Suppressor macrophage (primary cell): ENCODE data around the gene CASP7.
"Not testable (repeated sequence)": the region's sequence is repeated elsewhere in the genome, so short reads cannot be mapped to it uniquely, and the experiment has no call there.

Experiments
- DNase-seq, 4 experiments: peaks; one replicate each; pipeline ENCODE4 v3.0.0-alpha.2; 2020 to 2022

CASP7 gene

GRCh38 chr10:113754125-113754524, 74.4 kb downstream of the CASP7 start:
- no peak for DNase-seq

GRCh38 chr10:113754768-113755167, 75.1 kb downstream of the CASP7 start:
- DNase-seq, result no peak

GRCh38 chr10:113756940-113757543, 77.3 kb downstream of the CASP7 start:
- no peak for DNase-seq

- no peak for DNase-seq
Measured at GRCh38 chr10:113762083-113762482, 82.4 kb downstream of the CASP7 start.

GRCh38 chr10:113764582-113764981, 84.9 kb downstream of the CASP7 start:
- no peak for DNase-seq

GRCh38 chr10:113765910-113766309, 86.2 kb downstream of the CASP7 start:
- no peak for DNase-seq

GRCh38 chr10:113767222-113767621, 87.5 kb downstream of the CASP7 start:
- DNase-seq, result no peak

- no peak for DNase-seq
Measured at GRCh38 chr10:113770346-113770745, 90.6 kb downstream of the CASP7 start.

- not testable (repeated sequence) for DNase-seq
Measured at GRCh38 chr10:113771131-113771530, 91.4 kb downstream of the CASP7 start.

GRCh38 chr10:113775686-113776294, 96.1 kb downstream of the CASP7 start:
- DNase-seq, result no peak

- no peak for DNase-seq
Measured at GRCh38 chr10:113776553-113776952, 96.8 kb downstream of the CASP7 start.
